Smooth muscle cell (in vitro differentiated cells): ENCODE measurements around the gene HOPX. TPM values are rescaled to one million over a fixed set of nuclear protein-coding genes. Genes with fewer than 3 reads are reported as not detected.

ENCODE experiments used
- DNase-seq: peaks from one replicate; lab custom pipeline; 2025; ENCODE audit not compliant: unreplicated experiment; lab: John Stamatoyannopoulos, UW
- H2AFZ ChIP-seq: fragments of 200-600 bp; sonication (generic); 2 replicates; pipeline ENCODE4 v1.6.0; 2016; ENCODE audit warnings: antibody characterized with exemption, low read depth, mild to moderate bottlenecking
- H3F3A ChIP-seq: fragments of 200-600 bp; sonication (generic); 2 replicates; pipeline ENCODE4 v1.6.0; 2017; ENCODE audit warnings: antibody characterized with exemption, low read depth
- H3K27ac ChIP-seq: fragments of 200-600 bp; sonication (generic); 2 replicates; pipeline ENCODE4 v1.5.1; 2016; ENCODE audit warnings: low read depth, mild to moderate bottlenecking
- H3K27me3 ChIP-seq: fragments of 200-600 bp; sonication (generic); 2 replicates; pipeline ENCODE4 v1.6.1; 2016; ENCODE audit warnings: low read depth, mild to moderate bottlenecking
- H3K36me3 ChIP-seq: fragments of 200-600 bp; sonication (generic); 2 replicates; pipeline ENCODE4 v1.5.1; 2016; ENCODE audit warnings: low read depth
- H3K4me1 ChIP-seq: fragments of 200-600 bp; sonication (generic); 2 replicates; pipeline ENCODE4 v1.5.1; 2016; ENCODE audit warnings: low read depth
- H3K4me2 ChIP-seq: fragments of 200-600 bp; sonication (generic); 2 replicates; pipeline ENCODE4 v1.6.0; 2016; ENCODE audit warnings: mild to moderate bottlenecking
- H3K4me3 ChIP-seq: fragments of 200-600 bp; sonication (generic); 2 replicates; pipeline ENCODE4 v1.5.1; 2016; ENCODE audit warnings: mild to moderate bottlenecking
- H3K79me2 ChIP-seq: fragments of 200-600 bp; sonication (generic); 2 replicates; pipeline ENCODE4 v1.6.0; 2016; ENCODE audit warnings: low read depth, mild to moderate bottlenecking
- H3K9ac ChIP-seq: fragments of 200-600 bp; sonication (generic); 2 replicates; pipeline ENCODE4 v1.6.0; 2016; ENCODE audit warnings: low read depth
- H3K9me3 ChIP-seq: fragments of 200-600 bp; sonication (generic); replicated peaks from 2 replicates; pipeline ENCODE4 v1.5.1; 2016; ENCODE audit warnings: low read depth
- H4K20me1 ChIP-seq: fragments of 200-600 bp; sonication (generic); 2 replicates; pipeline ENCODE4 v1.6.0; 2016; ENCODE audit warnings: low read depth
- CTCF ChIP-seq: fragments of 200-600 bp; sonication (generic); IDR thresholded peaks from 2 replicates; pipeline ENCODE4 v1.5.1; 2017; ENCODE audit warnings: borderline replicate concordance, mild to moderate bottlenecking, antibody characterized with exemption; ENCODE audit not compliant: insufficient read depth, poor library complexity, severe bottlenecking
- WGBS: methylation state at CpG from one replicate; pipeline ENCODE4 v1.1.7; 2016; ENCODE audit warnings: low lambda C conversion rate; 5-methylcytosine and 5-hydroxymethylcytosine counted together
- polyA plus RNA-seq: library from polyadenylated mRNA; unstranded; fragments of >200 nt; fragmentation: Nextera tagmentation; extraction: Ambion mirVana; gene quantifications from 2 replicates; pipeline ENCODE4 v1.2.1, GENCODE V29; 2016
- total RNA-seq: library from RNA; depleted of rRNA; stranded (reverse); fragments of >200 nt; gene quantifications from 2 replicates; pipeline ENCODE4 v1.2.3, GENCODE V29; 2014

HOPX gene
- total and polyA plus RNA-seq, 2 experiments from 2014 or later, result 86.9 to 111 TPM

GRCh38 chr4:56627375-56627774, 53.7 kb downstream of the HOPX start:
- Histone ChIP-seq H3K4me1 (no peaks in the 10 kb centered on the region), H3K9me3 (no peaks in the 10 kb centered on the region), H3K4me2 (no peak overlapping the region), H3F3A (no peaks in the 10 kb centered on the region), H3K9ac (no peak overlapping the region), H3K27ac (no peak overlapping the region), H3K27me3 (no peaks in the 10 kb centered on the region), H4K20me1 (no peaks in the 10 kb centered on the region), H3K4me3 (no peak overlapping the region), H2AFZ (no peak overlapping the region), H3K79me2 (no peaks in the 10 kb centered on the region), H3K36me3 (no peaks in the 10 kb centered on the region)
- no peak for TF ChIP-seq CTCF
- DNase-seq, result no peak
- WGBS, result 91% methylated on average over 1 of the region's 1 CpG

GRCh38 chr4:56626963-56627362, 54.1 kb downstream of the HOPX start:
- Histone ChIP-seq H3K79me2 (no peaks in the 10 kb centered on the region), H3K4me2 (no peak overlapping the region), H3K36me3 (no peaks in the 10 kb centered on the region), H2AFZ (no peak overlapping the region), H3K27ac (no peak overlapping the region), H3K27me3 (no peaks in the 10 kb centered on the region), H3K9ac (no peak overlapping the region), H3K4me1 (no peaks in the 10 kb centered on the region), H3K4me3 (no peak overlapping the region), H3F3A (no peaks in the 10 kb centered on the region), H4K20me1 (no peaks in the 10 kb centered on the region), H3K9me3 (no peaks in the 10 kb centered on the region)
- no peak for DNase-seq
- WGBS, result 78% methylated on average over 2 of the region's 2 CpGs
- no peak for TF ChIP-seq CTCF

- H3K9me3 ChIP-seq, result no peaks in the 10 kb centered on the region
- H3K79me2 ChIP-seq, result no peaks in the 10 kb centered on the region
- H3K4me1 ChIP-seq, result no peaks in the 10 kb centered on the region
- H3K36me3 ChIP-seq, result no peaks in the 10 kb centered on the region
- no peak overlapping the region for H3K27ac ChIP-seq
- no peak overlapping the region for H2AFZ ChIP-seq
- TF ChIP-seq CTCF, result no peak
- H3F3A ChIP-seq, result no peaks in the 10 kb centered on the region
- H3K4me2 ChIP-seq, result no peak overlapping the region
- no peak for DNase-seq
- H3K27me3 ChIP-seq, result no peaks in the 10 kb centered on the region
- H4K20me1 ChIP-seq, result no peaks in the 10 kb centered on the region
- no peak overlapping the region for H3K4me3 ChIP-seq
- WGBS, result 74% methylated on average over 1 of the region's 1 CpG
- no peak overlapping the region for H3K9ac ChIP-seq
These were observed 54.7 kb downstream of the HOPX start for GRCh38 chr4:56626420-56626819.

GRCh38 chr4:56622176-56622575, 58.9 kb downstream of the HOPX start:
- Histone ChIP-seq H3K27me3 (no peaks in the 10 kb centered on the region), H3K4me1 (peaks cover 5% of the 10 kb centered on the region), H3F3A (no peaks in the 10 kb centered on the region), H3K27ac (no peak overlapping the region), H3K36me3 (no peaks in the 10 kb centered on the region), H4K20me1 (no peaks in the 10 kb centered on the region), H3K79me2 (no peaks in the 10 kb centered on the region), H2AFZ (no peak overlapping the region), H3K9me3 (no peaks in the 10 kb centered on the region), H3K4me3 (no peak overlapping the region), H3K4me2 (no peak overlapping the region), H3K9ac (no peak overlapping the region)
- no peak for TF ChIP-seq CTCF
- 90% methylated on average over 1 of the region's 1 CpG for WGBS
- DNase-seq, result no peak
